ENCODE measurements around the gene NAPB.
"Not testable (repeated sequence)": the region's sequence is repeated elsewhere in the genome, so short reads cannot be mapped to it uniquely, and the experiment has no call there.

NAPB gene

DNA sequence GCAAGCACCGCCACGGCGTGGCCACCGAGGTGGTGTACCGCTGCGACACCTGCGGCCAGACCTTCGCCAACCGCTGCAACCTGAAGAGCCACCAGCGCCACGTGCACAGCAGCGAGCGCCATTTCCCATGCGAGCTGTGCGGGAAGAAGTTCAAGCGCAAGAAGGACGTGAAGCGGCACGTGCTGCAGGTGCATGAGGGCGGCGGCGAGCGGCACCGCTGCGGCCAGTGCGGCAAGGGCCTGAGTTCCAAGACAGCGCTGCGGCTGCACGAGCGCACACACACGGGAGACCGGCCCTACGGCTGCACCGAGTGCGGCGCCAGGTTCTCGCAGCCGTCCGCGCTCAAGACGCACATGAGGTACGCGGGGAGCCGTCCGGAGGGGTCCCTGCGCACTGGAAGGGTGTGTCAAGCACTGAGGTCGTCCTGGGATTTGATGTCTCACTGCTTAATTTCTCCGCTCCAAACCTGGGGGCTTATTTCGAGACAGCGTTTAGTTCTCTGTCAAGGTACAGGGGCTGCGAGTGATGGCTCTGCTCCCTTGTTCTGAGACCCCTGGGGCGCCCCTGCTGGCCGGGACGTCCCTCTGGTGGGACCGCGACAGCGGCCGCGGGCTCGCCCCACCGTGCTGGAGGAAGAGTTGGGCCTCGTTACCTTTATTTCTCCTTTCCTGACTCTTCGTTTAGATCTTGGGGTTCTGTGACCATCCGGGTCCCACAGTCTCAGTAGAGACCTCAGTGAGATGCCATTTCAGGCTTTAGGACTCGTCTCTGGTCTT is 55.7 kb downstream of the NAPB start:
- no peak for DNase-seq

DNA sequence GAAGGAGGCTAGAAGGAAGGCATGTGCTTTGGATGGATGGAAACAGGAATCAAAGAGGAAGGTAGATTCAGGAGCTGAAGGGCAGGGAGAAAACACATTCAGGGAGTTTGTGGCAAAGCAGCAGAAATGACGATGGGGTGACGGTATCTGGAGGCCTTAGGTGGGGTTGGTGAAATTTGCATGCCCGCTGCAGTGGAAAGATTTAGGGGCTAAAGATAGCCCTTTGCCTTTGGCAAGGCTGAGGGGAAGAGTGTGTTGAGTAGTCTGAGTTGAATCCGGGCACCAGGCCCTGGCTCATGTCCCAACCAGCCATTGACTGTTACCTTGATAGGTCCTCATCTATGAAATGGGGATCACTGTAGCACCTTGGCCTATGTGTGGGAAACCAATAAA is 58.0 kb downstream of the NAPB start:
- DNase-seq = no peak

DNA sequence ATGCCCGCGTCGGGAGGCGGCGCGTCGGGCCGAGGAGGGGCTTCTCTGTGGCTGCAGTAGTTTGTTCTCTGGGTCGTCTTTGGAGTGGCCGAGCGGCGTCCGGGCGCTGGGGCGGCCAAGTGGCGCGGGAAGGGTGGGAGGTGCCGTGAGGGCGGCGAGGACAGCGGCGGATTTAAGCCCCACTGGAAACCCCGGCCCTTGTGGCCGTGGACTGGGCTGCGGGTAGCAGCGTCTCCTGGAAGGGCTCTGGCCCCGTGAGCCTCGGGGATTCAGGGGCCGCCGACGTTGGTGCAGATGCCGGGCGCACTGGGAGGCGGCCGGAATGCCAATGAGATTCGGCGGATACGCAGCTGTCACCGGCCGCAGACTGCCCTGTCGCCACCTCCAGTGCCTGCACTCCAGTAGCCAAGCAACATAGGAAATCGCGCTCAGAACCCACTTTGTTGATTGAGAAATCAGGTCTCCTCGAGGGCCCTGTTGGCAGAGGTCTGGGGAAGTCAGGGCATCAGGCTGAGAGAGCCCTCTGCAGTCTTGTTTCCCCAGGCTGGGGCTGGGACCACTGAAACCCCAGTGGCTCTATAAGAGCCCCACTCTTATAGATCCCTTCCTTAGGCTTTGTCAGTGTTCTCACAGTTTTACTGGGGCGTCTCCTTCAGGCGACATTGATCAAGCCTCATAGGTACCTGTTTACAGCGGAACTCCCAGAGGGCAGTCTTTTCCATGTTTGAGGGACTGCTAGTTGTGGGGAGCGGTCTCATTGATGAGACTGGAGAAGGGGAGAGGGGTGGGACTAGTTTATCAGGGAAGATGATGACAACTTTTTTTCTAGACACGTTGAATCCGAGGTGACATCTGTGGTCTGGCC is 58.7 kb downstream of the NAPB start:
- DNase-seq = peak; percentile 8

DNA sequence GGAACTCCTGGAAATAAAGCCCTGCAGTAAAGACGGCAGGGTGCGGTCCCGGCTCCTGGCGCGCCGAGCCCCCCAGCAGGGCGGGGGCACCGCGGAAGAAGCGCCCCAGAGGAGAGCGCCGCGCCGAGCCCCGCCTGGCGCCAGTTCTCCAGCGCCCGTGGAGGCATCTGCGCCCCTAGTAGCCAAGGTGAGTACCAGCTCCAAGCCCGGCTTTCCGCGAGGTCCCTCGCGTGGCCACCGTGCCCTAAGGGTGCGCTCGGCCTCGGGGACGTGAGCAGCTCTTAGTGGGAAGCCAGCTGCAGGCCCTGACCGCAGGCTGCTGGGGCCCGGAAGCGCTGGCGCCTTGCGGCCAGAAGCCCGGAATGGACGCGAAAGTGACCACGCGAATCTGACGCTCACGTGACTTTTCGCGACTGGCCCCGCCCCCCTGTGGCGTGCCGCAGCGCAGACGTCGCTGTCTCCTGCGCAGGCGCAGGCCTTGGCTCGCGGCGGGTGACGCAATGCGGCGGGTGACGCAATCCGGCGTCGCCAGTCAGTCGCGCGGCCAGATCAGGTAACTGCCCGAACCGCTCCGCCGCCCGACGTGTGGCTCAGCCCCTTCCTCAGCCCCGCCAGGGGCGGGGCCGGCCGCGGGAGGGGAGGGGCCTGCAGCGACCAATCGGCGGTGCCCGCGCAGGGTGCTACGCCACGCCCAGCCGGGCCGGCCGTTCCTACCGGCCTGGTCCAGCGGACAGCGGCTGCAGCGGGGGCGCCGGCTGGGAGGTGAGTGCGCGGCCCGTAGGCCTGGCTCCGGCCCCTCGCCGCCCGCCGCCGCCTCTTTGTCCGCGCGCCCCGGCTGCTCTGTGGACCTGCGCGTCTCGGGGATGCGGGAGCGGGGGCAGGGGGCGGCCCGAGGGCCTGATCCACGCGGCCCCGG is 59.6 kb downstream of the NAPB start, which contains the start of gene GZF1:
GZF1 (plus strand) TSS at position 707 of the 916 bp plus-strand sequence. CDS start 2,202 bp downstream, outside the sequence.
- peak; percentile 99 for DNase-seq

DNA sequence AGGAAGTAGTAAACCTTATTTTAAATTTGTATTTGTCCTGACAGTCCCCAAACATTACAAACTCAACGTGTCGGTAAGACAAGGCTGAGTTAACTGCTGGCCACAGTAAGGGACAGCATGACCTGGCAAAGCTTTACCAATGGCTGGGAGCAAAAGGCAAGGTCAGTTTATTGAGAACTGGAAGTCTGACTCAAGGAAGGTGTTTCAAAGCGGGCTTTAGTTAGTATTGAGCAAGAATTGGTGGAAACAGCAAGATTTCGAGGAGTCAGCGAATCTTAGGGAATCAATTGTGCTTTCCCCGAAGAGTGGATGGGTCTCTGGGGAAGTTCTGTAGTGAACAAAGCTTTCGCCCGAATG is 60.2 kb downstream of the NAPB start:
- no peak for DNase-seq

GRCh38 chr20:23360531-23360930 is 60.8 kb downstream of the NAPB start:
- no peak for DNase-seq

DNA sequence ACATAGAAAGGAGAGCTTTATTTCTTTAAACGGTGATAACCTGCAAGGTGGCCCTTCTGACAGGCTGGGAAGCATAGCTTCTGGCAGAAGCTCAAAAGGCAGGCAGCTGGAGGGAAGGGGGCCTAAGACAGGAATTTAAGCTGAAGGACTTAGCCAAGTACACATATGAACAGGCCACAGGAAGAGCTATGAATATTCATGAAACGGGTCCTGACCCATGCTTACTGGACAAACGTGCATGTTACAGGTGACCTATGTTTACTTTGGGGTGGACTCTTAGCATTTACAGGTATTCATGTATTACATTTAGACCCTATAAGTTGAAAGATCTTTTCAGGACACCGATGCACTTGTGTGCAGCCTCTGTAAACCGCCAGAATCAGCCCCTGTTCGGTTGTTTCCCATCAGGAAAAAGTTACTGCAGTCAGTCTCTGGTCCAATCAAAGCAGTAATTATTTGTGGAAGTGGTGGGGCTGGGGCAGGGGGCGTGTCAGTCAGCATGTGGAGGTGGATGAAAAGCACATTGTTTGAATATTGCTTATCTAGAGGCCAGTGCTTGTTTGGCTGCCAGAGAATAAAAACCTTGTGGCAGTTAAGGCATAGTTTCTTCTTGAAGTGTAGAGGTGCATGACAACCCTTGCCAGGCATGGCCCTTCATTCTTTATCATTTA is 62.2 kb downstream of the NAPB start:
- no peak for DNase-seq

GRCh38 chr20:23358563-23358906 is 62.8 kb downstream of the NAPB start:
- DNase-seq = no peak

- DNase-seq = peak; percentile 100
These were observed 63.3 kb downstream of the NAPB start for GRCh38 chr20:23357767-23358562.

GRCh38 chr20:23356203-23356602 is 65.1 kb downstream of the NAPB start:
- DNase-seq = no peak

DNA sequence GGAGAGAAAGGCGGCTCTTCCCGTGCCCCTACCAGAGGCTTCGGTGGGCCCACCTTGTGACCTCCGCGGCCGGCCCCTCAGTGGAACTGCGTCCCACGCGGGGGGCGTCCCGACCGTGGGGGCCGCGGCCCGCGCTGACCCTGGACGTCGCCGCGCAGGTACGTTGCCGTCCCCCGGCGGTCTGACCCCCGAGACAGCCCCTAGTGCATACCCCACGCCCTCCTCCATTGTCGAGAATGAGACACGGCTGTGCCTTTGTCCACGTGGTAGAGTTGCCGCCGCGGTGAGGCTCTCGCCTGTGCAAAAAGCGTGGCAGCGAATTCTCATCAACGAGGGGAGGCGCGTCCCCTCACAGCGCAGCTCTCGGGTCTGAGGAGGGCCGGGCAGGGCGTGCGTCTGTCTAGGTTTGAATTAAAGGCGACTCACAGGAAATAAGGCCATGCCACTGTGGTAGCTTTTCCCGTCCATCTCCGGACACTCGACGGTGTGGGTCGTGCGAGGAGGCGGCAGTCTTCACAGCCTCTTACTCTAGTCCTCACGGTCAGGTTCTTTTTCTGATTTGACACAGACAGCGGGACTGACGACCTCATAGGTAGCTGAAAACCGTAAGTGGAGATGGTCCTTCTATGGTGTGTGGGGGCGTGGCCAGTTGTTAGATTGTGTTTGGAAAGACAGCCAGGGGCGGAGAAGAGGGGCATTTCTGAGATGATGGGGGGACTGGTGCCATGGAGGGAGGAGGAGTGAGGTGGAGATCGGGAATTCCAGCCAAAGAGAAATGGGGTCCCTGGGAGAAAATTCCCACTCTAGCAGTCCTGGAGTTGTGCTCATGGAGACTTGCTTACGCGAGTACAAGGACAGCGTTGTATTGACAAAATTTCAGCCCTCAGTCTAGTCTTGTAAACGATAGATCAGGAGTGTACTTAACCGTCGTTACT is 70.1 kb downstream of the NAPB start:
- DNase-seq = peak; percentile 66

GRCh38 chr20:23350196-23350903 is 70.9 kb downstream of the NAPB start, which contains the start of gene NXT1:
Gene NXT1, plus strand, starts transcription at chr20:23350791. Its CDS starts 3,251 bp downstream, at chr20:23354042.
- DNase-seq = peak; percentile 97

DNA sequence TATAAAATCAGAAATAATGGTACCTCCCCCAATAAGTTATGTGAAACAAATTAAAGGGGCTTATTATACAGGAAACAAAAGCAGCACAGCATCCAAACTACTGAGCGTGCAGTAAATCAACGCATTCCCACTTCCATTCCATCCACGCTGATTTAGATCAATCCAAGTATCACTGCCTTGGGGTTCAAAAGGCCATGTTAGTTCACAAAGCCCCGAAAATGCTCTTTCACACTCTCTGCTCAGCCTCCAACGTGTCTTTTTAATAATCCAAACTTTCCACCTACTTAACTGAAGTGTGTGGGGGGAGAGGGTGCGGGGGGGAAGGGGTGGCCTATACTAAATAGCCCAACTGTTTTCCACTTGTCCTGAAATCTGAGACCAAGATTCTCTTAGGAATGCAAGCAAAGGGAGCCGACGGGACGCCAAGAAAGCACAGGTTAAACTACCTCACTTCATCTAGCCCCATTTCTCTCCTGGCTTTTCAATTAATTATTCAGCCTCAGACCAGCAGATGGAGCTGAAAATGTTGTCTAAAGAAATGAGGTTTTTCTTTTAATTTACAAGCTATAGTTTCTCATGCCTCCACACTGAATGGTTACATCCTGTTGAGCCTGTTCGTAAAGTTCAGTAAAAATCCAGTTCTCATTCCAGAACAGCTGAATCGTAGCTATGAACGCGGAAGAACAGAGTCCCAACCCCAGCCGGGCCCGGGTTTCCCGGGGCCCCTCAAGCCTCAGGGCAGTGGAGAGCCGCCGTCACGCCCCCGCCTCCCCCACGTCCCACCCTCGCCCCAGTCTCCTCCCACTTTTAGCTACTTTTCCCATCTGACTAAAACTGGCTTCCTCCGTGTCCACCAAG is 71.7 kb downstream of the NAPB start:
- DNase-seq = peak; percentile 19

- DNase-seq = not testable (repeated sequence)
These were observed 72.8 kb downstream of the NAPB start for GRCh38 chr20:23348510-23348909.

DNA sequence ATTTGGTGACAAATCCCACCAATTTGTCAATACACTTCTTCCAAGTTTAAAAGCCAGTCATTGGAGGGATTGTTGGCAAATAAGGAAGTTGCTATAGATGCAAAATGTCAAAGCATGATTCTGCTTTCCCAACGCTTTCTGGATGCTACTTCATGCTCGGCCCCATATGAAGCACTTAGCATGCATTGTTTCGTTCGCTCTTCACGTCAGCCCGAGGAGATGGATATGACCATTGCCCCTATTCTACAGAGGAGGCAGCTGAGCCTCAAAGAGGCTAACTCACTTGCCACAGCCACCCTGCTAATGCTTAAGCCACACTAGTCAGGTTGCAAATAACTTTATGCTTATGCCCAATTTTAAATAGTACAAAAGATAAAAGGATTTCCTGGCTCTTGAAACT is 73.5 kb downstream of the NAPB start:
- no peak for DNase-seq

- no peak for DNase-seq
These were observed 75.3 kb downstream of the NAPB start for GRCh38 chr20:23346002-23346401.

DNA sequence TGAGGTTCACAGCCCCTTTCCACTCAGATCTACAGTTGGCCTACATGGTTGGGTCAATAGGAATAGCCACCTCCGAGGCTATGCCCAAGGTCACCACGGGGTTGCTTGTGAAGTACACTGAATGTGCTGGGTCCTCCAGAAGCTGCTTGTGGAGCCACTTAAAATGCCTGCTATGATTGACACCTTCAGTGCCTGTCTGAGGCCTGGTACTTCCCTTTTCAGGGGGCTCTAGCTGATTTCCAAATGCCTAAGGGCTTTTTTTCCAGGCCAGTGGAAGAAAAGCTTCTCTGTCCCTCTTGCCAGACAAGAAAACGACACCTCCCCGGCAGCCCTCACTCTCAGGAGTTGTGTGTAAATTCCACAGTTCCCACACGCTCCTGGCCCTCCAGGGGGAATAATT is 77.0 kb downstream of the NAPB start:
- DNase-seq = no peak

DNA sequence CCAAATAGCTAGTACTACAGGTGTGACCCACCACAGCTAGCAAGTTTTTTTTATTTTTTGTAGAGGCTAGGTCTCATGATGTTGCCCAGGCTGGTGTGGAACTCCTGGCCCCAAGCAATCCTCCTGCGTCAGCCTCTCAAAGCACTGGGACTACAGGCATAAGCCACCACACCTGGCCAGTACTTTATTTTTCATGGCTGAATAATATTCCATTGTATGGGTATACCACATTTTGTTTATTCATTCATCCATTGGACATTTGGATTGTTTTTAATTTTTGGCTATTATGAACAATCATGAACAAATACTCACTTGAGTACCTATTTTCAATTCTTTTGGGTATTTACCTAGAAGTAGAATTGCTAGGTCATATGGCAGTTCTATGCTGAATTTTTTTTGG is 77.7 kb downstream of the NAPB start:
- no peak for DNase-seq

GRCh38 chr20:23341073-23341472 is 80.2 kb downstream of the NAPB start:
- no peak for DNase-seq

Measured in activated naive CD4-positive, alpha-beta T cell treated with Interleukin-2 at 50 U/mL for 16 hours (primary cell).